ENCODE data around the gene SVOPL.

GRCh38 chr7:138606236-138606635, 94.9 kb downstream of the SVOPL start:
- TF ChIP-seq CTCF (IDR thresholded peaks at IDR 0.05) (no peak), EZH2 (IDR thresholded peaks at IDR 0.05; ENCODE audit: borderline replicate concordance, insufficient read depth, low read depth, low read length, poor library complexity, severe bottlenecking) (no peak)
